HG03469 (cell line): ENCODE measurements around the gene NDUFAF2.
"Not testable (repeated sequence)": the region's sequence is repeated elsewhere in the genome, so short reads cannot be mapped to it uniquely, and the experiment has no call there.

Source experiments
- ATAC-seq: cut with Tn5 transposase; IDR thresholded peaks from one replicate; pipeline ENCODE4 v1.9.1; 2021; ENCODE audit warnings: mild to moderate bottlenecking, moderate library complexity, moderate number of reproducible peaks; ENCODE audit not compliant: unreplicated experiment

The NDUFAF2 gene

GRCh38 chr5:60992871-60993270 lies 47.9 kb downstream of the NDUFAF2 start:
- no peak for ATAC-seq

- no peak for ATAC-seq
These were observed 48.4 kb downstream of the NDUFAF2 start for GRCh38 chr5:60993425-60993824.

GRCh38 chr5:60993875-60994571 lies 49.0 kb downstream of the NDUFAF2 start:
- no peak for ATAC-seq

- no peak for ATAC-seq
These were observed 51.4 kb downstream of the NDUFAF2 start for GRCh38 chr5:60996368-60996767.

GRCh38 chr5:60997721-60998120 lies 52.7 kb downstream of the NDUFAF2 start:
- no peak for ATAC-seq

- no peak for ATAC-seq
These were observed 55.9 kb downstream of the NDUFAF2 start for GRCh38 chr5:61000887-61001286.

GRCh38 chr5:61001647-61002046 lies 56.6 kb downstream of the NDUFAF2 start:
- no peak for ATAC-seq

- no peak for ATAC-seq
These were observed 57.8 kb downstream of the NDUFAF2 start for GRCh38 chr5:61002611-61003355.

- no peak for ATAC-seq
These were observed 59.4 kb downstream of the NDUFAF2 start for GRCh38 chr5:61004448-61004847.

GRCh38 chr5:61009907-61010306 lies 64.9 kb downstream of the NDUFAF2 start:
- ATAC-seq: no peak

- ATAC-seq: no peak
These were observed 65.8 kb downstream of the NDUFAF2 start for GRCh38 chr5:61010467-61011454.

GRCh38 chr5:61018062-61018461 lies 73.1 kb downstream of the NDUFAF2 start:
- no peak for ATAC-seq

GRCh38 chr5:61019642-61020041 lies 74.6 kb downstream of the NDUFAF2 start:
- no peak for ATAC-seq

- ATAC-seq: no peak
These were observed 75.4 kb downstream of the NDUFAF2 start for GRCh38 chr5:61020415-61020814.

GRCh38 chr5:61023131-61023530 lies 78.1 kb downstream of the NDUFAF2 start:
- no peak for ATAC-seq

GRCh38 chr5:61026004-61026403 lies 81.0 kb downstream of the NDUFAF2 start:
- no peak for ATAC-seq

- ATAC-seq: no peak
These were observed 83.4 kb downstream of the NDUFAF2 start for GRCh38 chr5:61028382-61028781.

- no peak for ATAC-seq
These were observed 84.6 kb downstream of the NDUFAF2 start for GRCh38 chr5:61029456-61030162.

GRCh38 chr5:61030163-61030482 lies 85.1 kb downstream of the NDUFAF2 start:
- no peak for ATAC-seq

GRCh38 chr5:61031301-61031700 lies 86.3 kb downstream of the NDUFAF2 start:
- ATAC-seq: not testable (repeated sequence)

- ATAC-seq: no peak
These were observed 99.5 kb downstream of the NDUFAF2 start for GRCh38 chr5:61044545-61044944.
